Activated CD4-positive, alpha-beta memory T cell treated with anti-CD3 and anti-CD28 coated beads for 36 hours (primary cell): ENCODE data around the gene NTM. TPM values are rescaled to one million over a fixed set of nuclear protein-coding genes. Genes with fewer than 3 reads are reported as not detected.

Experiments
- CTCF ChIA-PET: fragments of 350-600 bp; sonication (Branson Sonifier 250); formaldehyde crosslinking; loops from one replicate; lab custom pipeline; 2021; ENCODE audit warnings: antibody characterized with exemption, inconsistent platforms; lab: Charles Lee
- POLR2A ChIA-PET: fragments of 350-600 bp; sonication (Branson Sonifier 250); formaldehyde crosslinking; loops from one replicate; lab custom pipeline; 2021; ENCODE audit warnings: antibody characterized with exemption; lab: Charles Lee
- DNase-seq: peaks from one replicate; pipeline ENCODE4 v3.0.0-alpha.2; 2020
- H3K27ac Mint-ChIP-seq: one replicate; pipeline ENCODE4 v1.8.0; 2021; ENCODE audit warnings: mixed read lengths
- H3K27me3 Mint-ChIP-seq: one replicate; pipeline ENCODE4 v1.8.0; 2021; ENCODE audit warnings: mixed read lengths
- H3K36me3 Mint-ChIP-seq: one replicate; pipeline ENCODE4 v1.8.0; 2021; ENCODE audit warnings: mixed read lengths
- H3K4me1 Mint-ChIP-seq: one replicate; pipeline ENCODE4 v1.8.0; 2021; ENCODE audit warnings: low read depth, mixed read lengths
- H3K4me3 Mint-ChIP-seq: one replicate; pipeline ENCODE4 v1.8.0; 2021; ENCODE audit warnings: mild to moderate bottlenecking, mixed read lengths
- H3K9me3 Mint-ChIP-seq: one replicate; pipeline ENCODE4 v1.8.0; 2021; ENCODE audit warnings: mixed read lengths
- intact Hi-C: fragments of 100-400 bp; cut with micrococcal nuclease; formaldehyde crosslinking; loops from one replicate; pipeline ENCODE4 v1.15.1; 2023
- total RNA-seq, 2 experiments: library from RNA; stranded (reverse); gene quantifications; one replicate each; pipeline ENCODE4 v1.2.3, GENCODE V29; 2021

The NTM gene
- total RNA-seq, 2 experiments from 2014 or later, result not detected

DNA sequence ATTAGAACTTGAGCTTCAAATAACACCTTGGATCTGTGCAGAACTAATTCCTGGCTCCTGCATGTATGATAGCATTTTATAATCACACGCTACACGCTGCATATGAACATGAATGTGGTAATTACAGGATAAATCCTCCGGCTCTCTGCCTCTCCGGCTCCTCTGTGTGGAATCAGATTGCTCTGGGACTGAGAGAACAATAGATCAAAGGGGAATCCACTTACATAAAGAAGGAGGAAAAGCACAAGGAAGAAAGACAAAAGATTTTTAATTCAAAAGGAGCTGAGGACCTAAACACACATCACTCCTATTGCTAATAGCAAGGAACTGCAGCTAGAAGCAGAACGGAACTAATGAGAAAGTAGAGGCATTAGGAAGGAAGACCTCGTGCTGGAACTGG, 240.9 kb downstream of the NTM start:
- Mint-ChIP-seq H3K4me3 (no peak overlapping the region), H3K27ac (no peak overlapping the region), H3K36me3 (no peaks in the 10 kb centered on the region), H3K9me3 (peaks cover 3% of the 10 kb centered on the region), H3K27me3 (no peaks in the 10 kb centered on the region), H3K4me1 (no peaks in the 10 kb centered on the region)
- ChIA-PET CTCF (no interaction called here), POLR2A (no interaction called here)
- no peak for DNase-seq
- intact Hi-C loops, result no loop called here

DNA sequence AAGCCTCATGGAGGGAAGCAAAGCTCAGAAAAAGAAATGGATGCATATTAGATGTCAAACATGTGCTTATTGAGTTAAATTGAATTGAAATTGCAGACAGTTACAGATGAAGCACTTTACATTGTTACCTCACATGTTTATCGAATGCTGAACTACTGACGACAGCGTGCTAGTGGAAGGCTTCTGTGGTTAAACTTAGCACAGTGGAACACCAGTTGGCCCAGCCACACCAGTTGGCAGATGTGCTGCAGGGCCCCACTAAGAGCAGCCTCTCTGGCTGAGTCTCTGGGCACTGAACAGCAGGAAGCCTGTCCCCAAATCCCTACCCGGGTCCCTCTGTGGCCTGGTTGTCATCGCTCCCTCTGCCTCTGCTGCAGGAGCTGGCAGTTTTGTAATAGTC, 242.1 kb downstream of the NTM start:
- H3K36me3 Mint-ChIP-seq, result no peaks in the 10 kb centered on the region
- no peak overlapping the region for H3K27ac Mint-ChIP-seq
- no peaks in the 10 kb centered on the region for H3K4me1 Mint-ChIP-seq
- peaks cover 3% of the 10 kb centered on the region for H3K9me3 Mint-ChIP-seq
- POLR2A ChIA-PET, result no interaction called here
- H3K27me3 Mint-ChIP-seq, result no peaks in the 10 kb centered on the region
- no peak for DNase-seq
- CTCF ChIA-PET, result no interaction called here
- intact Hi-C loops, result no loop called here
- H3K4me3 Mint-ChIP-seq, result no peak overlapping the region

DNA sequence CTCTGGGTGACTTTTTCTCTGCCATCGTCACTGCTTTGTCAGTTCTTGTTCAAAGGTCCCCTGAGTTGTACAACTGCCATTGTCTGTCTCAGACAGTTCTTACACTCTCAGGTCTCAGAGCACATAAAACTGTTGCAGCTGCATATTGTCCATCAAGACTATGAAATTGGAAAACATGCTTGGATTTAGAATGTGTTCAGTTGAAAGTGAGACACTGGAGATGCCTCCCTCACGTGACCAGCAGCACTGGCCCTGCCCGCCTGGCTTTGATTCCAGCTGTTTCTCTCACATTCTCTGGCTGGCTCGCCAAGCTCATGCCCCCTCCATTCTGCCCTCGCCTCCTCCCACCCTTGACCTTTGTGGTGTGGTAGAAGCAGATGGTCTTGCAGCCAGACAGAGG, 244.2 kb downstream of the NTM start:
- H3K4me1 Mint-ChIP-seq, result no peaks in the 10 kb centered on the region
- ChIA-PET POLR2A (no interaction called here), CTCF (no interaction called here)
- intact Hi-C loops, result no loop called here
- no peaks in the 10 kb centered on the region for H3K27me3 Mint-ChIP-seq
- no peak for DNase-seq
- no peaks in the 10 kb centered on the region for H3K36me3 Mint-ChIP-seq
- no peaks in the 10 kb centered on the region for H3K9me3 Mint-ChIP-seq
- no peak overlapping the region for H3K4me3 Mint-ChIP-seq
- no peak overlapping the region for H3K27ac Mint-ChIP-seq

DNA sequence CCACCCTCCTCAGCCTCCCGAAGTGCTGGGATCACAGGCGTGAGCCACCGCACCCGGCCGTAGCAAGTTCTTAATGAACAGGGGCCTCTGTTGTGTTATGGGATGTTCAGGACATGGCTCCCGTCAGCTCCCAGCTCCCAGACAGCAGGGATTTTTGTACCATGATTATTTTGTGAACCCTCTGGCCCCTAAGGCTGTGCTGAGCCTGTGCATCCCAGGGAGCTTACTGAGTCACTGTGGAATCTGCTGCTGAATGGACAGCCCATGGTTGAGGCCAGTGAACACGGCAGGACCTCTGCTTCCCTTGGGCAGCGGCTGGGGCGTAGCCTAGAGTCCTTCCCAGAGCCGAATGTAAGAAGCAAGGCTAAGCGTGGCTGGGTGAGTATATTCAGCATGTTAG, 245.2 kb downstream of the NTM start:
- no peak for DNase-seq
- Mint-ChIP-seq H3K36me3 (no peaks in the 10 kb centered on the region), H3K27me3 (no peaks in the 10 kb centered on the region), H3K9me3 (no peaks in the 10 kb centered on the region), H3K4me3 (no peak overlapping the region), H3K27ac (no peak overlapping the region), H3K4me1 (no peaks in the 10 kb centered on the region)
- ChIA-PET POLR2A (no interaction called here), CTCF (no interaction called here)
- intact Hi-C loops, result no loop called here

DNA sequence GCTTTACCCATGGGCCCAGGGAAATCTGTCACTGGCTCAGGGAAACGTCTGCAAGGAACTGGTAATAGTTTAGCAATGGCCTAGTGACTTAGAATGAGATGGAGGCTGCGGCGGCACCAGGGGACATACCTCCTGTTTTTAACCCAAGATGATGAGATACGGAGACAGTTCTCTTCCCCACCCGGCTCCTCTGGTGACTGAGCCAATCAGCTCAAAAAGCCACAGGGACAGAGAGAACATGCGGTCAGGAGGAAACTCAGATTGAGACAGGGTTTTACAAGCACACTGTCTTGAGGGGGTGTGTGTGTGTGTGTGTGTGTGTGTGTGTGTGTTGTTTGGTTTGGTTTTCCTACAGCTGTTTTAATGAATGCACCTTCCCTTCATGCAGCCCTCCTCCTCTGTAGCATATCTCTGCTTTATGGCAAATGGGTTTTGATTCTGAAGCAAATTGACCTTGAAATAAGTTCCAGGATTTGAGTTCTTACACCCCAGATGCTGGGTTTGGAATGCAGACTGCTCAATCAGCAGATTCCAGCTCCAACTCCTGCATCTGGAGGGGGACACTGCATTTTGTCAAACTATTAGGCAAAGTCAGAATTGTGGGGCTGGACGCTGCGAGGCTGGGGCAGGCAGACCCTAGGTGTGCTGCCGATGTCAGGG, 246.2 kb downstream of the NTM start:
- CTCF ChIA-PET, result no interaction called here
- H3K36me3 Mint-ChIP-seq, result no peaks in the 10 kb centered on the region

DNA sequence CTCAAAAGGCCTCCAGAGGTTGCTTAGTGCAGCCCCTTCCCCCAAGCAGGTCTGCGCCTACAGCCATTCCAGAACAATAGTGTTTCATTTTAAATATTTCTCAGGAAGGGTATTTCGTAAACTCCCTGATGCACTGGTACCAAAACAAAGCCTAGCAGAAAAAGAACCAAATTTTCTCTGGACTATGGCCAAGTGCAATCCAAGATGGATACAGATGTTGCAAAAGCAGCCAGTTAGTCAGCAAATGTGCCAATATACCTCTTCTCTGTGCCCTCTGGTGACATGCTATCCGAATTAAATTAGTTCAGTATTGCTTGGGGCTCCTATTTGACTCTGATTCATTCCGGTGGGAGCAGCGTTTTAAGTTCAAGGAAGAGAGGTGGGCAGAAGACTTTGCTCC, 247.8 kb downstream of the NTM start:
- H3K4me1 Mint-ChIP-seq, result no peaks in the 10 kb centered on the region
- no peaks in the 10 kb centered on the region for H3K9me3 Mint-ChIP-seq
- ChIA-PET CTCF (no interaction called here), POLR2A (no interaction called here)
- H3K36me3 Mint-ChIP-seq, result no peaks in the 10 kb centered on the region
- H3K4me3 Mint-ChIP-seq, result no peak overlapping the region
- DNase-seq, result no peak
- no peak overlapping the region for H3K27ac Mint-ChIP-seq
- intact Hi-C loops, result no loop called here
- H3K27me3 Mint-ChIP-seq, result no peaks in the 10 kb centered on the region

More for the DNA sequence above, 246.2 kb downstream of the NTM start:
- intact Hi-C loops, result no loop called here
- DNase-seq, result no peak
- no peak overlapping the region for H3K27ac Mint-ChIP-seq
- no peak overlapping the region for H3K4me3 Mint-ChIP-seq
- H3K27me3 Mint-ChIP-seq, result no peaks in the 10 kb centered on the region
- H3K4me1 Mint-ChIP-seq, result no peaks in the 10 kb centered on the region
- POLR2A ChIA-PET, result no interaction called here
- H3K9me3 Mint-ChIP-seq, result no peaks in the 10 kb centered on the region

DNA sequence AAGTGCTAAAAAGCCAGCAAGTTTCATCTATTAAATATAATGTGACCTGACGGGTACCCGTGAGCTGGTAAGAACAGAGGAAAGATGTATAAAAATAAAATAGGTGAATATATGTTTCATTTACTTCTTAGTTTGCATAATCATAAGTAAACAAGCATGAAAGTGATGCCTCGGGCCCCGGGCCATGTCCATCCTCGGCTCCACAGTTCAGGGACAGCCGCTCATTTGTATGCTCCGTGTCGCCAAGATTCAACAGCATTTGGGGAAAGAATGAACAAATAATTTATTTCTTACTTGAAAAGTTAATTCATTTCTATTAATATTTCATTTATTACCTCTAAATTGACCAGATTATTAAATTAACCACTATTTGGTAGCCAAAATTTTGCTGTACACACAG, 251.8 kb downstream of the NTM start:
- Mint-ChIP-seq H3K27me3 (no peaks in the 10 kb centered on the region), H3K27ac (no peak overlapping the region), H3K4me1 (no peaks in the 10 kb centered on the region), H3K4me3 (no peak overlapping the region), H3K9me3 (no peaks in the 10 kb centered on the region), H3K36me3 (no peaks in the 10 kb centered on the region)
- intact Hi-C loops, result no loop called here
- DNase-seq, result no peak
- ChIA-PET POLR2A (no interaction called here), CTCF (no interaction called here)

DNA sequence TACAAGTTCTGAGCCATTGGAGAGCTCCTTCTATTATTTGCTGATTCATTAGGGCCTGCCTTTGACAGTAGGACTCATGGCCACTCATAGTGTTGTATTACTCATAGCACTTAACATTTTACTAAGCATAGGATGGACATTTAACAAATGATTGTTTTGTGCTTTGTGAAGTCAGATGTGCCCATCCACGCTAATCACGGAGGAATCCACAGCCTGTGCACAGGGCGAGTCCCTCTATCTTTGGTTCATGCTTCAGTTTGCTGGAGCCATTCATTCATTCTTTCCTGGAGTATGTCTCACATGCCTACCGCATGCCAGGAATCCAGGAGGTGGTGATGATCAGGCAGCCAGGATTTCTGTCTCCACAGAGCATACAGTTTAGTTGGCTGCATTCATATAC, 254.1 kb downstream of the NTM start:
- Mint-ChIP-seq H3K4me3 (no peak overlapping the region), H3K36me3 (no peaks in the 10 kb centered on the region), H3K4me1 (no peaks in the 10 kb centered on the region), H3K9me3 (no peaks in the 10 kb centered on the region), H3K27ac (no peak overlapping the region), H3K27me3 (no peaks in the 10 kb centered on the region)
- ChIA-PET CTCF (no interaction called here), POLR2A (no interaction called here)
- intact Hi-C loops, result no loop called here
- no peak for DNase-seq

DNA sequence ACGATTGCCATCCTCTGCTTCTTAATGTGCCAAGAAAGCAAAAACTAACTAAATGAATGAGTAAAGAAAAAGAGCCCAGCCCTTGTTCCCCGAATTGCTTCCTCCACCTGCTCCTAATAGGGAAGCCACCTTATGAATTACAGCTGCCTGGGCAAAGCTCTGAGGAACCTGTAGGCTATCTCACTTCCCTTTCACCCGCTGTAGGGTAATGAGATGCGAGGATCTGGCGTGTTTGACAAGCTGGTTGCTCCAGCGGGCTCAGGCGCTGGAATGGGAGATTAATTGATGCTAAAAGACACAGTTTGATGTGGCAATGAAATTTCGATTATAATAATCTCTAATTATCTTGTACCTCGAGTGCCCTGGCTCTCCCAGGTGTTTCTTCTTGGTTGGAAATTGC, 256.4 kb downstream of the NTM start:
- no peaks in the 10 kb centered on the region for H3K36me3 Mint-ChIP-seq
- no peaks in the 10 kb centered on the region for H3K27me3 Mint-ChIP-seq
- H3K27ac Mint-ChIP-seq, result no peak overlapping the region
- ChIA-PET CTCF (interaction anchor here (1.3 kb wide), 1 partner anchor 42 kb away, joined by 3 read pairs; no protein-coding TSS in a partner anchor), POLR2A (no interaction called here)
- H3K4me3 Mint-ChIP-seq, result no peak overlapping the region
- H3K9me3 Mint-ChIP-seq, result no peaks in the 10 kb centered on the region
- DNase-seq, result no peak
- intact Hi-C loops, result no loop called here
- no peaks in the 10 kb centered on the region for H3K4me1 Mint-ChIP-seq

DNA sequence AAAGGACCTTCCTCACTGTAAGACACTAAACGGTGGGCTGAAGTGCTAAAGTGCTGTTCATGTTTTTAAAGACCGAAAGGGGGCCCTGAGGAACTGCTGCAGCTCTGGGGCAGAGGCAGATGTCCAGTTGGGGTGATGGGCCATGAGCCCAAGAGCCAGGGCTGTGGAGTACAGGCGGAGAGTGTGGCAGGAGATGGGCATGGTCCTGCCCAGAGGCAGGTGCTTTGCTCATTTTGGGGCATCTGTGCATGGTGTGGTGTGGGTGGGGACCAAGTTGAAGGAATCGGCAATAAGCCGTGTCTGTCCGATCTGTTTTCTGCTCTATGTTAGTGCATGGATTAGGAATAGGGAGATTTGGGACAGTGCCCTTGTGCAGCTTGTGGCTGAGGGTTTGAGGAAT, 258.3 kb downstream of the NTM start:
- POLR2A ChIA-PET, result no interaction called here
- Mint-ChIP-seq H3K27ac (no peak overlapping the region), H3K9me3 (no peaks in the 10 kb centered on the region), H3K4me3 (no peak overlapping the region), H3K27me3 (no peaks in the 10 kb centered on the region), H3K4me1 (no peaks in the 10 kb centered on the region), H3K36me3 (no peaks in the 10 kb centered on the region)
- intact Hi-C loops, result no loop called here
- CTCF ChIA-PET, result no interaction called here
- DNase-seq, result no peak

DNA sequence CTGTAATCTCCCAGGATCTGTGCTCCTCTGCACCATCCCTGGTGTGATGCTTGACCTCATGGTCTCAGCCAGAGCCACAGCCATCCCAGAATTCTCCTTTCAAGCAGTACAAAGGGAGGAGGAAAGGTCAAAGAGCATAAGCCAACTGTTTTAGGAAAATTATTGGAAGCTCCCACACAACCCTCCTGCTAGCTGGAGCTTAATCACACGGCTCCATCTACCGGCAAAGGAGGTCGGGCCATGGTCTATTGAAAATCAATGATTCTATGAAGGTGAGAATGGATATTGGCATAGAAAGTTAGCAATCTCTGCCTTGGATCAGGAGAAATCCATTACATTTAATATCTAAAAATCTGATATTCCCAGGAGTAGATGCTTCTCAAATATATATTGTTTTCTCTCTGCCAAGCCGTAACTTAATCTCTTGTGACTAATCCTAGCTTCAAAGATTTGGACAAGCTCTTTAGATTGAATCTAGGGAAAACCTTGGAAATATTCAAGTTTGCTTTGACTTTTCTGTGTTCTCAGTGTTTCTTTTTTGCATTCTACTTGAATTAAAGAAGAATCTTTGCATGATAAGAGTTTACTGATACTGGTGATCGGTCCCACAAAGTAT, 259.6 kb downstream of the NTM start:
- H3K36me3 Mint-ChIP-seq, result no peaks in the 10 kb centered on the region
- H3K9me3 Mint-ChIP-seq, result no peaks in the 10 kb centered on the region
- intact Hi-C loops, result no loop called here
- no peaks in the 10 kb centered on the region for H3K4me1 Mint-ChIP-seq
- ChIA-PET POLR2A (no interaction called here), CTCF (no interaction called here)
- DNase-seq, result no peak
- H3K27me3 Mint-ChIP-seq, result no peaks in the 10 kb centered on the region
- H3K4me3 Mint-ChIP-seq, result no peak overlapping the region
- H3K27ac Mint-ChIP-seq, result no peak overlapping the region

DNA sequence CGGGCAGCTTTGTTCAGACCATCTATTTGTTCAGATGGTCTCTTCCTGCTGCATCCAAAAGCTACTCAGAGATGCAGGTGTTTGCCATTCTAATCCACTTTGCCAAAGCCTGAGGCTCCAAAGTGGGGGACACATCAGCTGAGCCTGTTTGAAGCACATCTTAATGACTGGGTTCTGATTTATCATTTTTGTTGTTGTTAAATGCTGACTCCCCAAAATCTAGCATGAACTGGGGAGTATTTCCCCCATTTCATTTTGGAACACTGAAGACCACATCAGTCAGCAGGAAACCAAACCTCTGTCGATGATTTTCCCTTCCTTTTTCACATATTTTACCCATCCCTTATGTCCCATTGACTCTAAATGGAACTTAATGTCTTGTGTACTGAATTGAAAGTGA, 262.6 kb downstream of the NTM start:
- no peaks in the 10 kb centered on the region for H3K4me1 Mint-ChIP-seq
- DNase-seq, result no peak
- no peaks in the 10 kb centered on the region for H3K9me3 Mint-ChIP-seq
- ChIA-PET POLR2A (no interaction called here), CTCF (no interaction called here)
- intact Hi-C loops, result no loop called here
- H3K27me3 Mint-ChIP-seq, result no peaks in the 10 kb centered on the region
- no peaks in the 10 kb centered on the region for H3K36me3 Mint-ChIP-seq
- no peak overlapping the region for H3K4me3 Mint-ChIP-seq
- H3K27ac Mint-ChIP-seq, result no peak overlapping the region
